Vagina (tissue), 2 donors: ENCODE data around the gene ARL8B.

ENCODE experiments used
- POLR2A ChIP-seq, 2 donors: fragments of 450-650 bp; IDR thresholded peaks; one replicate each; pipeline ENCODE4 v1.6.1; 2017; ENCODE audit warnings: antibody characterized with exemption in 2 of 2, mild to moderate bottlenecking in 2 of 2, moderate library complexity in 2 of 2
- TF ChIP-seq, protein P1 (sequence below), 3 experiments: fragments of 450-650 bp in 2 of 3; fragments of 200-600 bp in 1 of 3; sonication (generic) in 1 of 3; IDR thresholded peaks; one replicate each; pipeline ENCODE4 v1.5.1; 2017 to 2019; ENCODE audit warnings: antibody characterized with exemption in 3 of 3, mild to moderate bottlenecking in 2 of 3, moderate library complexity in 2 of 3

DNA sequence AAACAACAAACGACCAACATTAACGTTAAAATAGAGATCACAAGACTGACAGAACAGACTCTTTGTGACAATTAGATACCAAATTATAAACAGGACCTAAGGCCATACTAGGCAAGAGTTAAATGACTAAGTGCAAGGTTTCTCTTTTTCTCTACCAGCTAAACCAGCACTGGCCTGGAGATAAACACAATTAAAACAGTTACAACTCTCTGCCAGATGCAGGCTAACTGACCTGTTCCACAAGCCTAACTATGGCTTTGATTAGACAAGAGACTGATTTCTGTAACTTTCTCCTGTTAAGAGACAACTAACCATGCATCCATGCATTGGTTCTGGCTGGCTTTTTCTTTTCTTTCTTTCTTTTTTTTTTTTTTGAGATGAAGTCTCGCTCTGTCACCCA is 1.6 kb upstream of the ARL8B start:
- no peak for TF ChIP-seq POLR2A (IDR thresholded peaks at IDR 0.05)
- TF ChIP-seq, protein P1, sequence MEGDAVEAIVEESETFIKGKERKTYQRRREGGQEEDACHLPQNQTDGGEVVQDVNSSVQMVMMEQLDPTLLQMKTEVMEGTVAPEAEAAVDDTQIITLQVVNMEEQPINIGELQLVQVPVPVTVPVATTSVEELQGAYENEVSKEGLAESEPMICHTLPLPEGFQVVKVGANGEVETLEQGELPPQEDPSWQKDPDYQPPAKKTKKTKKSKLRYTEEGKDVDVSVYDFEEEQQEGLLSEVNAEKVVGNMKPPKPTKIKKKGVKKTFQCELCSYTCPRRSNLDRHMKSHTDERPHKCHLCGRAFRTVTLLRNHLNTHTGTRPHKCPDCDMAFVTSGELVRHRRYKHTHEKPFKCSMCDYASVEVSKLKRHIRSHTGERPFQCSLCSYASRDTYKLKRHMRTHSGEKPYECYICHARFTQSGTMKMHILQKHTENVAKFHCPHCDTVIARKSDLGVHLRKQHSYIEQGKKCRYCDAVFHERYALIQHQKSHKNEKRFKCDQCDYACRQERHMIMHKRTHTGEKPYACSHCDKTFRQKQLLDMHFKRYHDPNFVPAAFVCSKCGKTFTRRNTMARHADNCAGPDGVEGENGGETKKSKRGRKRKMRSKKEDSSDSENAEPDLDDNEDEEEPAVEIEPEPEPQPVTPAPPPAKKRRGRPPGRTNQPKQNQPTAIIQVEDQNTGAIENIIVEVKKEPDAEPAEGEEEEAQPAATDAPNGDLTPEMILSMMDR (IDR thresholded peaks at IDR 0.05) = no peak
